ENCODE results near the gene CALHM3.

CALHM3 gene

GRCh38 chr10:103431902-103432301 is 47.1 kb downstream of the CALHM3 start:
- Histone ChIP-seq H3K27ac (no peak overlapping the region), H3K27me3 (no peaks in the 10 kb centered on the region), H3K4me1 (ENCODE audit: control insufficient read depth in 1 of 2, insufficient read depth in 1 of 2, low read depth in 1 of 2, low read length in 1 of 2) (peaks cover 19 to 32% of the 10 kb centered on the region in 2 experiments), H3K36me3 (peaks cover 5% of the 10 kb centered on the region), H3K4me3 (ENCODE audit: low read depth in 1 of 2, low read length in 1 of 2) (no peak overlapping the region), H3K9me3 (no peaks in the 10 kb centered on the region)
- no peak for TF ChIP-seq CTCF (IDR thresholded peaks at IDR 0.05)

GRCh38 chr10:103429647-103430046 is 49.4 kb downstream of the CALHM3 start:
- no peaks in the 10 kb centered on the region for H3K9me3 ChIP-seq
- H3K27ac ChIP-seq, result no peak overlapping the region
- H3K36me3 ChIP-seq, result peaks cover 11% of the 10 kb centered on the region
- TF ChIP-seq CTCF (IDR thresholded peaks at IDR 0.05), result no peak
- H3K4me3 ChIP-seq (ENCODE audit: low read depth in 1 of 2, low read length in 1 of 2), result no peak overlapping the region
- peaks cover 18 to 31% of the 10 kb centered on the region in 2 experiments for H3K4me1 ChIP-seq (ENCODE audit: control insufficient read depth in 1 of 2, insufficient read depth in 1 of 2, low read depth in 1 of 2, low read length in 1 of 2)
- no peaks in the 10 kb centered on the region for H3K27me3 ChIP-seq

- Histone ChIP-seq H3K27ac (no peak overlapping the region), H3K27me3 (no peaks in the 10 kb centered on the region)
Measured at GRCh38 chr10:103428989-103429643, 49.9 kb downstream of the CALHM3 start.

GRCh38 chr10:103427866-103428265 is 51.2 kb downstream of the CALHM3 start:
- TF ChIP-seq CTCF (IDR thresholded peaks at IDR 0.05), result no peak
- Histone ChIP-seq H3K27ac (no peak overlapping the region), H3K4me3 (ENCODE audit: low read depth in 1 of 2, low read length in 1 of 2) (no peak overlapping the region), H3K36me3 (peaks cover 29% of the 10 kb centered on the region), H3K9me3 (no peaks in the 10 kb centered on the region), H3K4me1 (ENCODE audit: control insufficient read depth in 1 of 2, insufficient read depth in 1 of 2, low read depth in 1 of 2, low read length in 1 of 2) (peaks cover 6 to 18% of the 10 kb centered on the region in 2 experiments), H3K27me3 (no peaks in the 10 kb centered on the region)

More at GRCh38 chr10:103428989-103429643, 49.9 kb downstream of the CALHM3 start:
- peaks cover 13 to 26% of the 10 kb centered on the region in 2 experiments for H3K4me1 ChIP-seq (ENCODE audit: control insufficient read depth in 1 of 2, insufficient read depth in 1 of 2, low read depth in 1 of 2, low read length in 1 of 2)
- peaks cover 16% of the 10 kb centered on the region for H3K36me3 ChIP-seq
- H3K4me3 ChIP-seq (ENCODE audit: low read depth in 1 of 2, low read length in 1 of 2), result no peak overlapping the region
- no peaks in the 10 kb centered on the region for H3K9me3 ChIP-seq
- no peak for TF ChIP-seq CTCF (IDR thresholded peaks at IDR 0.05)

- H3K4me3 ChIP-seq (ENCODE audit: low read depth in 1 of 2, low read length in 1 of 2), result no peak overlapping the region
- H3K36me3 ChIP-seq, result peaks cover 62% of the 10 kb centered on the region
- no peaks in the 10 kb centered on the region for H3K27me3 ChIP-seq
- no peaks in the 10 kb centered on the region for H3K9me3 ChIP-seq
- no peak overlapping the region for H3K27ac ChIP-seq
- TF ChIP-seq CTCF (IDR thresholded peaks at IDR 0.05), result no peak
- H3K4me1 ChIP-seq (ENCODE audit: control insufficient read depth in 1 of 2, insufficient read depth in 1 of 2, low read depth in 1 of 2, low read length in 1 of 2), result peaks cover 0 to 3% of the 10 kb centered on the region in 2 experiments
Measured at GRCh38 chr10:103423748-103424147, 55.3 kb downstream of the CALHM3 start.

Data from neutrophil (primary cell).